Panc1 (cell line): ENCODE measurements around the gene C8B. TPM values are rescaled to one million over a fixed set of nuclear protein-coding genes. Genes with fewer than 3 reads are reported as not detected.
A peak's percentile ranks its signal among the peaks of the same experiment; 100 is the strongest.

Experiments used
- ATAC-seq: fragments of 200-7000 bp; cut with Tn5 transposase; 2 replicates; pipeline ENCODE4 v1.9.1; 2020; ENCODE audit warnings: mild to moderate bottlenecking, moderate library complexity
- Bru-seq: library from RNA; stranded (reverse); fragments of 400-500 nt; gene quantifications from one replicate; lab custom pipeline; 2021; lab: Mats Ljungman, UMichigan
- BruChase-seq, 2 experiments: library from RNA; stranded (reverse); fragments of 400-500 nt; gene quantifications; one replicate each; lab custom pipeline; 2021; lab: Mats Ljungman, UMichigan
- BruUV-seq: library from RNA; stranded (reverse); fragments of 400-500 nt; replicated peaks from 2 replicates; lab custom pipeline; 2021; lab: Mats Ljungman, UMichigan
- CTCF ChIA-PET: fragments of 300-600 bp; sonication (Branson Sonifier 250); formaldehyde crosslinking; loops from one replicate; lab custom pipeline; 2022; ENCODE audit warnings: antibody characterized with exemption; lab: Charles Lee
- POLR2A ChIA-PET: fragments of 300-600 bp; sonication (Branson Sonifier 250); formaldehyde crosslinking; loops from one replicate; lab custom pipeline; 2022; ENCODE audit warnings: antibody characterized with exemption; lab: Charles Lee
- DNase-seq: peaks from one replicate; pipeline ENCODE4 v3.0.0-alpha.2; 2010; ENCODE audit warnings: low read depth, low spot score
- H3K27ac ChIP-seq: 2 replicates; pipeline ENCODE4 v1.5.1; 2011; ENCODE audit warnings: mild to moderate bottlenecking, low read length, inconsistent platforms
- H3K27me3 ChIP-seq: fragments of 200-500 bp; sonication (Bioruptor generic); 2 replicates; pipeline ENCODE4 v1.6.0; 2014; ENCODE audit warnings: low read length, inconsistent platforms; ENCODE audit not compliant: control insufficient read depth, insufficient read depth
- H3K36me3 ChIP-seq: fragments of 200-500 bp; sonication (Bioruptor generic); 2 replicates; pipeline ENCODE4 v1.5.1; 2014; ENCODE audit warnings: inconsistent platforms, mild to moderate bottlenecking, low read length, moderate library complexity; ENCODE audit not compliant: control insufficient read depth, insufficient read depth
- H3K4me1 ChIP-seq: 2 replicates; pipeline ENCODE4 v1.5.1; 2011; ENCODE audit warnings: inconsistent platforms, mild to moderate bottlenecking, low read length, moderate library complexity; ENCODE audit not compliant: control insufficient read depth, insufficient read depth
- H3K4me3 ChIP-seq, 2 experiments: 2 replicates each; pipeline ENCODE4 v1.5.1; 2011 to 2012; ENCODE audit warnings: low read depth in 2 of 2, low read length in 2 of 2, mild to moderate bottlenecking in 2 of 2, inconsistent platforms in 1 of 2, moderate library complexity in 1 of 2
- H3K9me3 ChIP-seq: fragments of 200-500 bp; sonication (Bioruptor generic); 2 replicates; pipeline ENCODE4 v1.5.1; 2014; ENCODE audit warnings: low read depth, mild to moderate bottlenecking, inconsistent platforms, low read length, moderate library complexity; ENCODE audit not compliant: control insufficient read depth, insufficient read depth
- POLR2AphosphoS5 ChIP-seq: IDR thresholded peaks from 2 replicates; pipeline ENCODE4 v1.6.1; 2012; ENCODE audit warnings: mild to moderate bottlenecking, low read depth, low read length, moderate library complexity
- SIN3A ChIP-seq: IDR thresholded peaks from 2 replicates; pipeline ENCODE4 v1.6.1; 2012; ENCODE audit warnings: low read depth, mild to moderate bottlenecking, low read length, moderate library complexity, borderline replicate concordance; ENCODE audit not compliant: insufficient read depth
- TCF7L2 ChIP-seq: IDR thresholded peaks from 2 replicates; pipeline ENCODE4 v1.6.1; 2011; ENCODE audit warnings: mild to moderate bottlenecking, low read depth, low read length, inconsistent platforms
- in situ Hi-C: cut with HindIII; loops from 2 replicates; pipeline ENCODE4 v1.10.0; 2016; ENCODE audit warnings: low sequenced_read_pairs, low pct_unique_long_range_greater_than_20kb
- intact Hi-C: fragments of 100-400 bp; cut with micrococcal nuclease; formaldehyde crosslinking; loops from one replicate; pipeline ENCODE4 v1.10.0; 2022; ENCODE audit not compliant: unreplicated experiment
- long read RNA-seq: library from polyadenylated mRNA; unstranded; transcript quantifications from one replicate; pipeline ENCODE4 v2.0.0, GENCODE V29; 2021; ENCODE audit not compliant: unreplicated experiment
- polyA plus RNA-seq: library from polyadenylated mRNA; unstranded; fragments of >200 nt; gene quantifications from one replicate; pipeline ENCODE4 v1.2.1, GENCODE V29; 2012; ENCODE audit warnings: missing spikeins; ENCODE audit not compliant: insufficient read length
- total RNA-seq: library from RNA; stranded (reverse); gene quantifications from one replicate; pipeline ENCODE4 v1.2.1, GENCODE V29; 2021; ENCODE audit not compliant: unreplicated experiment
- TF ChIP-seq, protein P1 (sequence below): fragments of 450-650 bp; IDR thresholded peaks from 2 replicates; pipeline ENCODE4 v1.5.1; 2017; ENCODE audit warnings: mild to moderate bottlenecking
- TF ChIP-seq, protein P2 (sequence below), 2 experiments: IDR thresholded peaks; 2 replicates each; pipeline ENCODE4 v1.6.1; 2011 to 2012; ENCODE audit warnings: low read depth in 2 of 2, control low read depth in 1 of 2, low read length in 1 of 2, mild to moderate bottlenecking in 1 of 2, moderate library complexity in 1 of 2; ENCODE audit not compliant: insufficient read depth in 1 of 2

The C8B gene
- total RNA-seq (not detected), Bru-seq, nascent RNA (percentile 3 among the genes with signal in this experiment), BruChase-seq, experiment 1, labeled RNA remaining after a 2-hour chase (percentile 3 among the genes with signal in this experiment), BruChase-seq, experiment 2, labeled RNA remaining after a 6-hour chase (not detected)
- polyA plus RNA-seq: not detected
- long read RNA-seq: 0 reads

DNA sequence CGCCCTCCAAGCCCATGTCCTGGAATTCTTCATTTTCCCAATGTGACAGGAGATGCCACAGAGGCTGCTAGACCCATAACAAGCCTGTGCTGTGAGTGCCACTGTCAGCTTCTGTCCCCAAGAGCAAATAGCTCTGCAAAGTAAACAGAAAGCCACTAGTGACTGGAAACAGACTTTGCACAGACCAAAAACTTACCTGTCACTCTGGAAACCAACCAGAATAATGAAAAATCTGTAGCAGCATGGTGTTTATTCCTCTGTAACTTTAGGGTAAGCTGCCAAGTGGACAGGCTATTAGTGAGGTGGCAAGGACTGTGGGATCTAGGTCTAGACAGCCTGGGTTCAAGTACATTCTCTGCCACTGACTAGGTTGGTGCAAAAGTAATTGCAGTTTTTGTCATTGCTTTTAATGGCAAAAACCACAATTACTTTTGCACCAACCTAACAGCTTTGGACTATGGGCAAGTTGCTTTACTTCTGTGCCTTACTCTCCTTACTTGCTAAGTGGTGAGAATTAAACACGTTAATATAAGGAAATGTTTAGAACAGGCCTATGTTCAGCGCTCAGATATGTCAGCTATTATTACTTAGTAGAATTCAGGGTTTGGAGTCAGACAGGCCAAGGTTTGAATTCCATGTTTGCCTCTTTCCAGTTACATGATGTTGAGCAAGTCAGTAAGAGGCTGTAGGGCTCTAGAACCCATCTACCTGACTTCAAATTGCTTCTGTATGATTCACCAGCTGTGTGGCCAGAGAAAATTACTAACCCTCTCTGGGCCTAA, at the start of gene C8B:
C8B (minus strand) TSS at position 100 of the 782 bp plus-strand sequence; CDS start at position 33, 67 bp downstream.
- Histone ChIP-seq H3K4me1 (no peaks in the 10 kb centered on the region), H3K27ac (no peak within 1 kb of the TSS), H3K36me3 (no peaks in the 10 kb centered on the region), H3K9me3 (no peaks in the 10 kb centered on the region), H3K4me3 (no peak within 1 kb of the TSS), H3K27me3 (no peaks in the 10 kb centered on the region; the same call in 1 of the 2 replicates)
- TF ChIP-seq, protein P1, sequence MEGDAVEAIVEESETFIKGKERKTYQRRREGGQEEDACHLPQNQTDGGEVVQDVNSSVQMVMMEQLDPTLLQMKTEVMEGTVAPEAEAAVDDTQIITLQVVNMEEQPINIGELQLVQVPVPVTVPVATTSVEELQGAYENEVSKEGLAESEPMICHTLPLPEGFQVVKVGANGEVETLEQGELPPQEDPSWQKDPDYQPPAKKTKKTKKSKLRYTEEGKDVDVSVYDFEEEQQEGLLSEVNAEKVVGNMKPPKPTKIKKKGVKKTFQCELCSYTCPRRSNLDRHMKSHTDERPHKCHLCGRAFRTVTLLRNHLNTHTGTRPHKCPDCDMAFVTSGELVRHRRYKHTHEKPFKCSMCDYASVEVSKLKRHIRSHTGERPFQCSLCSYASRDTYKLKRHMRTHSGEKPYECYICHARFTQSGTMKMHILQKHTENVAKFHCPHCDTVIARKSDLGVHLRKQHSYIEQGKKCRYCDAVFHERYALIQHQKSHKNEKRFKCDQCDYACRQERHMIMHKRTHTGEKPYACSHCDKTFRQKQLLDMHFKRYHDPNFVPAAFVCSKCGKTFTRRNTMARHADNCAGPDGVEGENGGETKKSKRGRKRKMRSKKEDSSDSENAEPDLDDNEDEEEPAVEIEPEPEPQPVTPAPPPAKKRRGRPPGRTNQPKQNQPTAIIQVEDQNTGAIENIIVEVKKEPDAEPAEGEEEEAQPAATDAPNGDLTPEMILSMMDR: no peak
- TF ChIP-seq TCF7L2 (no peak), POLR2AphosphoS5 (no peak)
- TF ChIP-seq, protein P2, sequence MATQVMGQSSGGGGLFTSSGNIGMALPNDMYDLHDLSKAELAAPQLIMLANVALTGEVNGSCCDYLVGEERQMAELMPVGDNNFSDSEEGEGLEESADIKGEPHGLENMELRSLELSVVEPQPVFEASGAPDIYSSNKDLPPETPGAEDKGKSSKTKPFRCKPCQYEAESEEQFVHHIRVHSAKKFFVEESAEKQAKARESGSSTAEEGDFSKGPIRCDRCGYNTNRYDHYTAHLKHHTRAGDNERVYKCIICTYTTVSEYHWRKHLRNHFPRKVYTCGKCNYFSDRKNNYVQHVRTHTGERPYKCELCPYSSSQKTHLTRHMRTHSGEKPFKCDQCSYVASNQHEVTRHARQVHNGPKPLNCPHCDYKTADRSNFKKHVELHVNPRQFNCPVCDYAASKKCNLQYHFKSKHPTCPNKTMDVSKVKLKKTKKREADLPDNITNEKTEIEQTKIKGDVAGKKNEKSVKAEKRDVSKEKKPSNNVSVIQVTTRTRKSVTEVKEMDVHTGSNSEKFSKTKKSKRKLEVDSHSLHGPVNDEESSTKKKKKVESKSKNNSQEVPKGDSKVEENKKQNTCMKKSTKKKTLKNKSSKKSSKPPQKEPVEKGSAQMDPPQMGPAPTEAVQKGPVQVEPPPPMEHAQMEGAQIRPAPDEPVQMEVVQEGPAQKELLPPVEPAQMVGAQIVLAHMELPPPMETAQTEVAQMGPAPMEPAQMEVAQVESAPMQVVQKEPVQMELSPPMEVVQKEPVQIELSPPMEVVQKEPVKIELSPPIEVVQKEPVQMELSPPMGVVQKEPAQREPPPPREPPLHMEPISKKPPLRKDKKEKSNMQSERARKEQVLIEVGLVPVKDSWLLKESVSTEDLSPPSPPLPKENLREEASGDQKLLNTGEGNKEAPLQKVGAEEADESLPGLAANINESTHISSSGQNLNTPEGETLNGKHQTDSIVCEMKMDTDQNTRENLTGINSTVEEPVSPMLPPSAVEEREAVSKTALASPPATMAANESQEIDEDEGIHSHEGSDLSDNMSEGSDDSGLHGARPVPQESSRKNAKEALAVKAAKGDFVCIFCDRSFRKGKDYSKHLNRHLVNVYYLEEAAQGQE (IDR thresholded peaks at IDR 0.05; ENCODE audit: insufficient read depth in 1 of 2, low read depth in 2 of 2, low read length in 1 of 2): no peak
- DNase-seq: no peak
- intact Hi-C loops (loop anchor here (10.0 kb wide), 1 partner anchor 131 kb away; no protein-coding TSS in a partner anchor), in situ Hi-C loops (no loop called here)
- BruUV-seq: no TSS peak
- POLR2A ChIA-PET: no interaction called here
- no peak for ATAC-seq
- CTCF ChIA-PET: no interaction called here

DNA sequence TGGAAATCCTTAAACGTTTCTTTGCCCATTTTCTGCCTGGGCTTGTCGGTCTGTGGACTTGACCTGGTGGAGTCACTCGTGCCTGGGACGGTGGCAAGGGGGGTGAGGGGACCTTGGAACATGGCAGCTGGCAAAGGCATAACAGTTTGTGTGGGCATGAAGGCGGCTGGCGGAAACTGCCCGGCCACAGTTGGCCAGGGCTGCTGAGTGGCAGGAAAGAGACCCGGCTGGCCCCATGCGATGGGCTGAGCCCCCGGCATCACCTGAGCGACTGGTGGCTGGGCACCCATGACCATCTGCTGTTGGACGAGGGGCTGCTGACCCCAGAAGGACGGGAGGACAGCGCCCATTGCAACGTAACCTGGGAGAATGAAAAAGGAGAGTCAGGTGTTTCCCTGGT, 49.3 kb upstream of the C8B start:
- no peaks in the 10 kb centered on the region for H3K9me3 ChIP-seq
- no TSS peak for BruUV-seq
- H3K27ac ChIP-seq: no peak overlapping the region
- no peak for ATAC-seq
- CTCF ChIA-PET: no interaction called here
- no peak overlapping the region for H3K4me3 ChIP-seq
- no peaks in the 10 kb centered on the region for H3K4me1 ChIP-seq
- intact Hi-C loops (no loop called here), in situ Hi-C loops (no loop called here)
- TF ChIP-seq POLR2AphosphoS5 (no peak), TCF7L2 (no peak), SIN3A (no peak)
- TF ChIP-seq, protein P1: no peak
- H3K27me3 ChIP-seq: no peaks in the 10 kb centered on the region; the same call in 1 of the 2 replicates
- POLR2A ChIA-PET: no interaction called here
- DNase-seq: no peak
- H3K36me3 ChIP-seq: no peaks in the 10 kb centered on the region
